ENCODE results near the gene HAP1.
"Not testable (repeated sequence)": the region's sequence is repeated elsewhere in the genome, so short reads cannot be mapped to it uniquely, and the experiment has no call there.

The HAP1 gene

DNA sequence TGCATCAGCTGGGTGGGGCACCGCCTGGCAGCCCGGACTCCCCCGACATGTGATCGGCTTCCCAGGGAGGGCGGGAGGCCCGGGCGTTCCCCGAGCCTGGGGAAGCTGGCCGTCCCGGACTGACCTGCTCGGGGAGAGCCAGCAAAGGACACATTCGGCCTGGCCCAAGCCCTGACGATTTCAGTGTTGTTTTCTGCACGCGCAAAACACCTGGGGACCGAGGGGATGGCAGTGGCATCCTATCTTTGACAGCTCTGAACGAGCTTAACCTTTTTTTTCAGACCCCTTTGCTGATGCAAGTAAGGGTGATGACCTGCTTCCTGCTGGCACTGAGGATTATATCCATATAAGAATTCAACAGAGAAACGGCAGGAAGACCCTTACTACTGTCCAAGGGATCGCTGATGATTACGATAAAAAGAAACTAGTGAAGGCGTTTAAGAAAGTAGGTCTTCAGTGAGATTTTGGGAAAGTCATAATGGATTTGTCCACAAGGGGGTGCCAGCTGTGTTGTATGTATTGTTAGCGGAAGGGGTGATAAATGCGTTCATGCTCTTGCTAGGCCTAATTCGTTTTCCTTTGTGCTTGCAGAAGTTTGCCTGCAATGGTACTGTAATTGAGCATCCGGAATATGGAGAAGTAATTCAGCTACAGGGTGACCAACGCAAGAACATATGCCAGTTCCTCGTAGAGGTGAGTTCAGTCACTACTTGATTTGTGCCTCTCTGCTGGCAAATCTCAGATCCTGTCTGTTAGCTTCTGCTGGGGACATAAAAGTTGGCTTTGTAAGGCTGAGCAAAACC, 44.7 kb downstream of the HAP1 start:
- DNase-seq: peak; percentile 60

DNA sequence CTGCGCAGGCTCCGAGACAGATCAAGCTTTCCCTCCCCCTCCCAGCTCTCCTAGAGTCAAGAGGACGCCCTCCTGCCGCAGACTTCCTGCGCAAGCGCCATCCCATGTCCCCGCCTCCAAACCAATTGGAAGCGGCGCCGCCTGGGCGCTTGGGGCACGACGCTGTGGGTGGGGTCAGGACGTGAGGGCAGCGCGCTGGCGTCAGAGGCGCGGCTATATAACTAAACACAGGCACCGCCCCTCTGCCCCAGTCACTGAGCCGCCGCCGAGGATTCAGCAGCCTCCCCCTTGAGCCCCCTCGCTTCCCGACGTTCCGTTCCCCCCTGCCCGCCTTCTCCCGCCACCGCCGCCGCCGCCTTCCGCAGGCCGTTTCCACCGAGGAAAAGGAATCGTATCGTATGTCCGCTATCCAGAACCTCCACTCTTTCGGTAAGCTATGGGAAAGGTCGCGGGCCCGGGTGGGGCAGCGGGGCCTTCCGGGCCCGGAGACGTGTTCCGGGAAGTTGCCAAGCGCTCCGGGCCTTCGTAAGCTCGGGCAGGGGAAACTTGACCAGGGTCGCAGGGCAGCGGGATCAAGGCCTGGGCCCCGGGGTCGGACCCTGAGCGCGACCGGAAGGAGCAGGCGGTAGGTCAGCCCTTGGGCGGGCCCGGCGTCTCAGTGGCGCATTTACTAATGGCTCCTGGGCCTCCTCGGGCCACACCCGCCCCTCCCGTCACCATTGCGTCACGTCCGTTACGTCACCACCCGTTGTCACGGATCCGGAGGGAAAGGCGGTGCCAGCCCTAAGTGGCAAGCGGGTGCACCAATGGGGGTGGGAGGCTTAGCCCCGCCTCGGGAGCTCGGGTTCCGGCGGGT, 45.6 kb downstream of the HAP1 start, which contains the start of gene EIF1:
TSS of gene EIF1 (plus strand) at position 245 of the 856 bp plus-strand sequence. CDS start at position 399, 154 bp downstream.
- peak; percentile 100 for DNase-seq

DNA sequence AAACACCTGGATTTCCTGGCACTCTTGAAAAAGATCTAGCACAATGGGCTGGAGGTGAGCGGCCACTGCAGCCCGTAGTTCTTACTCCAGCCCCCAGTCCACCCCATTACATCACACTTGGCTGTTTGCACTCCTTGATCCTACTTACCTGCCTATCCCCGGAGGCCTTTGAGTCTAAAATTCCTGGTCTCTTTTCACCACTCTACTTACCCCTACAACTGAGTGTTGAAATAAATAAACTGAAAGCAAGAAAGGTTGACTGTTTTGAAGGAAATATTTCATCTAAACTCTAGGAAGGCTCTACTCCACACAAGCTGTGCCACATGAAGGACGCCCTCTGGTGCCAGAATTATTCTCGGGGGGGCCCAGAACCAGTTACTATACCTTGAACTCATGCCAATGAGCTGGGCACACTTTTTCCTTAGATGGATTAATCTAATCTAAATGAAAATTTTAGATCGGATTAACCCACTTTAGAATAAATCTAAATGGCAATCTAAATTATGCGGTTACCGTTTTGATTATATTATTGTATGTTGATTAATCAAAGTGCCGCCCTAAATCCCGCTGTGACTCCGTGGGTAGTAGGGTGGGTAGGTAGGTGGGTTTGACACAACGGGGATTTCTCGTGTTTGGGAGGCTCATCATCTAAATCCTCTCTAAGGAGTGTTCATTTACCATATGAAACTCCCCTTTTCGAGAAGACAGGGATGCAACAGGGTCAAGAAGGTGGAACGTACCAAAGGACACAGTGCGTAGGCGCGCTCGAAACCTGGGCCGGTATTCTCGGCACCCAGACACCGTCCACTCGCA, 46.4 kb downstream of the HAP1 start:
- peak; percentile 62 for DNase-seq

DNA sequence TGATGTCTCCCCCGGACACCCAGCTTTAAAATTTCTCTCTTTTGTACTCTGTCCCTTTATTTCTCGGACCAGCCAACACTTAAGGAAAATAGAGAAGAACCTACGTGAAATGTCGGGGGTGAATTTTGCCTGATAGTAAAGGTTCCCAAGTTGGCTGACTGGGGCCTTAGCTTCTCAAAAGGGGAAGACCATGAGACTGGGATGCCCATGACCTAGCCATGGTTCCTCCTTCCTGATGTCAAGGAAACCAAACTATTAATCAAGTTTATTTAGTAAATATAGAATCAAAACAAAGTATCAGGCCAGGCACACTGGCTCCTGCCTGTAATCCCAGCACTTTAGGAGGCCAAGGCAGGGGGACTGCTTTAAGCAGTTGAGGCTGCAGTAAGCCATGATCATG, 48.2 kb downstream of the HAP1 start:
- DNase-seq: no peak

DNA sequence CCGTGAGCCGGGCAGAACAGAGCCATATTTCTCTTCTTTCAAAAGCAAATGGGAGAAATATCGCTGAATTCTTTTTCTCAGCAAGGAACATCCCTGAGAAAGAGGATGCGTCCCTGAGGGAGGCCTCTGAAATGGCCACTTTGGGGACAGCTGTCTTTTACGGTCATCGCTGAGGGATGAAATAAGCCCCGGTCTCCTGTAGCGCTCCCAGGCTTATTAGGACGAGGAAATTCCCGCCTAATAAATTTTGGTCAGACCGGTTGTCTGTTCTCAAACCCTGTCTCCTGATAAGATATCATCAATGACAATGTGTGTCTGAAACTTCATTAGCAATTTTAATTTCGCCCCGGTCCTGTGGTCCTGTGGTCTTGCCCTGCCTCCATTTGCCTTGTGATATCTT, 48.7 kb downstream of the HAP1 start:
- DNase-seq: not testable (repeated sequence)

DNA sequence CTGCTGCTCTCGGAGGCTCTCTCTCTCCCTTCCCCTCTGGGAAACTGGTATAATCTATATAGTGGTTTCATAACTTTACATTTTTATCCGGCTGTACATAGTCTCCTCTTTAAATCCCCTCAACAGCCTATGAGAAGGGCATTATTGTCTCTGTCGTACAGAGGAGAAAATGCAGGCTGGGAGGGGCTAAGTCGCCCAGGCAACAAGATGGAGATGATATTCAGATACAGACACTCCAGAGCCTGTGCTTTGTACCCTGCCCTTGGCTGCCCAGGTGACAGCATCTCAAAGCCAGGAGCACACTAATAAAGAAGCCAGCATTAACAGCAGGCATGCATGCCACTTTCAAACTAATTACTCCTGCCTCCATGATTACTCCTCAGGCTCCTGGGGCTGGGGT, 50.4 kb downstream of the HAP1 start:
- no peak for DNase-seq

DNA sequence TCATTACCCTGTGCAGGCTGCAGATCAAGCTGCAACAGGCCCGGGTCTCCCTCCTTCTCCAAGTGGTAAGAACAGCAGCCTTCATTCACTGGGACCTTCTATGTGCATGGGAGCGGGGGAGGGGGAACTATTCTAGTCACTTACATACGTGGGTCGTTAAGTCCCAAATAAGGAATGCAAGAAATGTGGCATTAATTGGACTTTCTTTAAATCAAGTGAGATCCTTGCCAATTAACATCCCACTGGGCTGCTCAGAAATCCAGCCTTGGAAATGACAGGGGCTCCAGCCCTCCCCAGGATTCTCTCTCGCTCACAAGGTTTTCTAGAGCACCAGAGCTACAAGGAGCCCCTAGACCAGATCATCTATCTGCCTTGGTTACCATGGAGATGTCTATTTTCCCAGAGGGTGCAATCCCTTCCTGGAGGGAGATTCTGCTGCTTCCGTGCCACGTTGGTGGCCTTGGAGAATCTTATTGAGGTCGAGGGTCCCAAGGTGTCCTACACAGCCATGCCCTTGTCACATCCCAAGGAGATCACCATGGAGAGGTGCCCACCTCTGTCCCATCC, 50.9 kb downstream of the HAP1 start:
- DNase-seq: no peak

DNA sequence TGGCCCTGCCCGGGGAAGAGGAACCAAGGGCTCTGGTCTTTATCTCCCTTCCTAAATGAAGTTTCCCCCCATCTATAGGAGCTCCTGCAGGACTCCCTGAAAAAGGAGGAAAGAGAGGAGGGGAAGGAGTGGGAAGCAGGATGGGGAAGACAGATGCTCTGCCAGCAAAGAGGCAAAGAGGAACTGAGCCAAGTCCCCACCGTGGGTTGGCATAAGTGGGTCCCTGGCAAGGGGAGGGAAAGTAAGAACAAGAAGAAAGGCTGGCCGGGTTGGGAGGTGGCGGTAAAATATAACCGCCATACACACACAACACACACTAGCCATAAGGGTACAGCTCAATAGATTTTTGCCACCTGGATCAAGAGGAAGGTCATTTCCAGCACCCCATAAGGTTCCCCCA, 51.8 kb downstream of the HAP1 start:
- DNase-seq: no peak

DNA sequence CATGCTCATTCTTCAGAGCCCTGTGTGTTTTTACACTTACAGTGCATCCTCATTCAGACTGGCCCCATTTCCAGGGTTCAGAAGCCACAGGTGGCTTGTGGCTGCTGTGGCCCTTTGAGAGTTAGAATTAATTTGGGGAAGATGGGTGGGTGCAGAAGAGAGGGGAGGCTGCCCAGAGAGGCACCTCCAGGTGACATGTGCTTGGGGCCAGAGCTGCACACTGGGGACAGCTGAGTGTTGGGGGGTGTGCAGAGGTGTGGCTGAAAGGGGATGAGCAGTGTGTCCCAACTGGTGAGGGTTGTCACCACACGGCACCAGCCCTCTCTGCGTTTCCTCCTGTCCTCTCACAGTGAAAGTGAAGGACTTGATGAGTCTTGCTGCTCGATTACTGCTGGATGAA, 52.7 kb downstream of the HAP1 start:
- DNase-seq: no peak

DNA sequence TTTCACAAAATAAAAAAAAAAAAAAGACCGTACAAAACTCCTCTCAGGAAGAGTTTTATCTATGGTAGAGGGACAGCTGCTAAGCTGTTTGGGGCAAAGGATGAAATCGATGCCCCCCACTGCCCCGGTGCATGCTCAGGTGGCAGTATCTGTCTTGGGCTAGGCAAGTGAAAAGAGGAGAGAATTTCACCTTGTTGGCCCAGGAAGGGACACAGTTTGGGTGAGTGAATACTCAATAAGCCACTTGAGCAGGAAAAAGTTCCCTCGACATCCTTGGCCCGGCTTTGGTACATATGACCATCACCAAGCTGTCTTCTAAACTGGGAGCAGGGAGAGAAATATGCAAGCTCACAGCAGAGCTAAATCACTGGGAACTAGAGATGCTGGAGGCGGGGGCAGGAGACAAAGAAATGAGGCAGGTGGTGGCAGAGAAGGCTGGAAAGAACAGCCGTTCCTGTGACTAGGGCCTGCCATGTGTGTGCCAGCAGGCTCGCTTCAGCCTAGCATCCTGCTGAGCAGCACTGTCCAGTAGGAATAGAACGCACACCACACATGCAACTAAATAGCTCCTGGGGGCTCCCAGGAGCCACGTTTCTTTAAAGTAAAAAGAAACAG, 53.9 kb downstream of the HAP1 start:
- no peak for DNase-seq

DNA sequence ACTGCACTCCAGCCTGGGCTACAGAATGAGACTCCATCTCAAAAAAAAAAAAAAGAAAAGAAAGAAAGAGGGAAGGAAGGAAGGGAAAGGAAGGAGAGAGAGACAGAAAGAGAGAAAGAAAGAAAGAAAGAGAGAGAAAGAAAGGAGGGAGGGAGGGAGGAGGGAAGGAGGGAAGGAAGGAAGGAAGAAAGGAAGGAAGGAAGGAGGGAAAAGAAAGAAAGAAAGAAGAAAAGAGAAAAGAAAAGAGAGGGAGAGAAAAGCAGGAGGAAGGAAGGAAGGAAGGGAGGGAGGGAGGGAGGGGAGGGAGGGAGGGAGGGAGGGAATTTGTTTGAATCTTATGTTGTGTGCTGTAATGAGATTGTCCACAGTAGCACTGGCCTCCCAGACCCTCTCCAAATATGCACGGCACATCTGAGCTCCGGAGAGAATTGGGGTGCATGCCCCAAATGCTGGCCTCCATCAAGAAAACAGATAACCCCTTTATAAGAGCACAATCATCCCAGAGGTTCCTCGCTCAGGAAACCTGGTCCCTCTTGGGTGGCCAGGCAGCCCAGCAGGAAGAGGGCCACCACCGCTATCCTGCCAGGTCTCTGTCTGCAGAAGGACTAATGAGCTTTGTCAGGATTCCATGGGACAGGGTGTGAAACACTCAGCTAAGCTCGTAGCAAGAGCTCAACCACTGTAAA, 54.6 kb downstream of the HAP1 start:
- no peak for DNase-seq

DNA sequence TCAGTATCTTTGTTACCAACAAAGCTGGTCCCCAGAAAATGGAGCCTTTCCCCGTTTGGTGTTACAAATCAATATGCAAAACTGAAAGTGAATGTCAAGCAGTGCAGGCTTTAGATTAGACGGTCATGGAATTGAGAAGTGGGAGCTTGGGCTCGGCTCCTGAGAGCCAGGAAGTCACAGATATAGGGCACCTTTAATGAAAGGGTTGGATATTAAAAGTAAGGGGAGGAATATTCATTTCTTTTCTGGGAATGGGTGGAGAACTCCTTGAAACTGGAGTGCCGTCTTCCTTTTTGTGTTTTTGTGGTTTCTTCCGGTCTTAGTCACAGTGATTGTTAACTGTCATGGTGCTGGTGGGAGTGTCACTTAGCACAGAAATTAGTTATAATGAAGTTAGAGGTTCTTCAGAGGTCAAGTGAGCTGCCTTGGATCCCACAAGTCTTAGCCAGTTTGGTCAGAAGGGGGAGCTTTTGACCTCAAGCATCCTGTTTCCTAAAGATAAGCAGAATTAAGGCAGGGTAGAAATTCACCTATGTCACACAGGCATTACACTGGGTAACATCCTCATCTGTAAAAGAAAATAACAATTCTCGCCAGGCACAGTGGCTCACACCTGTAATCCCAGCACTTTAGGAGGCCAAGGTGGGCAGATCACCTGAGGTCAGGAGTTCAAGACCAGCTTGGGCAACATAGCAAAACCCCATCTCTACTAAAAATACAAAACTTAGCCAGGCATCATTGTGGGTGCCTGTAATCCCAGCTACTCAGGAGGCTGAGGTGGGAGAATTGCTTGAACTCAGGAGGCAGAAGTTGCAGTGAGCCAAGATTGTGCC, 55.3 kb downstream of the HAP1 start:
- peak; percentile 51 for DNase-seq

DNA sequence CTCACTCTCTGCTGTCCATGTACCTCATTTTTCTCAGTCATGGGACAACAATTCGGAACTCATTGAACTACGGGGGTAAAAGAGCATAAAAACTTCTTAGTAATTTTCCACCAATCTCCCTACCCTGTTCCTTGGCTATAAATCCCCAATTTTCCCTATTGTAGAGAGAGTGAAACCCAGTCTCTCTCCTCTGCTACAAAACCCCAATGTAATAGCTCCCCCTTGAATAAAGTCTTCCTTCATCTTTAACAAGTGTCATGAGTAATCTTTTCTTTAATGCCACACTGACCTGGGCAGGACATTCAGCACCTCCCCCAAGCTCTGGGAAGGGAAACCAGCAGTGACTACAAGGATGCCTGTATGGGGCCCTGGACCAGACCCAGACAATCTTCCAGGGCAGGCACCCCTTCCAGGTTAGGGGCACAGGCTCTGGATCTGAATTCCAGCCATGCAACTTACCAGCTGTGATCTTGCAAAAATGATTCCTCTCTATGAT, 56.0 kb downstream of the HAP1 start:
- DNase-seq: no peak

DNA sequence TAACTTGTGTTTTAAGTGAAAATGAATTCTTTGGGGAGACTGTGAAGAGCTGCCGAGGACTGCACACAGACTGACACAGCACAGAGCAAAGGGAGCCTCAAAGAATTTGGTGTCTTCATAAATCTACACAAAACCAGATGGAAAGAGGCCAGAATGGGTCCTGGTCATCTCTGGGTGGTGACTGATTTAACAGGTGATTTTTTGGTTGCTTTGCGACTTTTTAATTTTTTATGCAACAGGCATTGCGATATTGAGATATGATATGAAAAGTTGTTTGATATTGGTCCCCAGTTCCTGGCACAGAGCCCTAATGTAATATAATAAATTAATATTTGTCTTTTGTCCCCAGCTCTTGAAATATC, 58.4 kb downstream of the HAP1 start:
- DNase-seq: no peak

DNA sequence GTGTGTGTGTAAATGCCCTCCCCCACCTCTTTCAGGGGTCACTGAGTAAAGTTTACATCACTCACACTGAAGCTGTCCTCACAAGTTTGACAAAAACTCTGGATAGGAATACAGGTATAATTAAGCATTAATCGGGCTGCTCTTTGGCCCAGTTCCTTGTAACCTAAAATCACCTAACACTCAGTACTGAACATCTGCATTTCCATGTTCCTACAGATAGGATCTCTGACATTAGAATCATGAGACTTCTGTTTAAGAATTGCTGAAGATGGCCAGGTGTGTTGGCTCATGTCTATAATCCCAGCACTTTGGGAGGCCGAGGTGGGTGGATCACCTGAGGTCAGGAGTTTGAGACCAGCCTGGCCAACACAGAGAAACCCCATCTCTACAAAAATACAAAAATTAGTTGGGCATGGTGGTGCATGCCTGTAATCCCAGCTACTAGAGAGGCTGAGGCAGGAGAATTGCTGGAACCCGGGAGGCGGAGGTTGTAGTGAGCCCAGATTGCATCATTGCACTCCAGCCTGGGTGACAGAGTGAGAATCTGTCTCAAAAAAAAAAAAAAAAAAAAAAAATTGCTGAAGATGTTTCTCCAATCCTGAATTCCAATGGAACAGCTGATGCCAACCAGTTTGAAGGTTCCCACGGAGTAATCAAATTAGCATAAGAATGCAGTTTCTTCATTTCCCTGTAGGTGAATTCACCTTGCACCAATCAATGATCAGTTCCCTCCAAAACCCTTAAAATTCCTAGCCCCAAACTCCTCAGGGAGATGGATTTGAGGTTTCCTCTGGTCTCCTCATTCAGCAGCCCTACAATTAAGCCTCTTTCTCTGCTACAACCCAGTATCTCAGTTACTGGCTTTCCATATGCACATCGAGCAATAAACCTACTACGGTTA, 59.0 kb downstream of the HAP1 start:
- DNase-seq: not testable (repeated sequence)

Measured in activated gamma-delta T cell treated with Interleukin-2 at 50 U/mL for 16 hours (primary cell).